Ascending aorta (tissue), 2 donors: ENCODE data around the gene CCDC33. TPM values are rescaled to one million over a fixed set of nuclear protein-coding genes. Genes with fewer than 3 reads are reported as not detected.

Source experiments
- DNase-seq, 2 donors: peaks; one replicate each; pipeline ENCODE4 v3.0.0-alpha.2; 2019; ENCODE audit warnings: low spot score in 2 of 2
- H3K27ac ChIP-seq, 2 donors: fragments of 200-600 bp; sonication (generic); one replicate each; pipeline ENCODE4 v1.5.1; 2016 to 2017; ENCODE audit warnings: mild to moderate bottlenecking in 1 of 2
- H3K27me3 ChIP-seq: fragments of 200-600 bp; sonication (generic); one replicate; pipeline ENCODE4 v1.5.1; 2017
- H3K36me3 ChIP-seq, 2 donors: fragments of 200-600 bp; sonication (generic); one replicate each; pipeline ENCODE4 v1.5.1; 2016
- H3K4me1 ChIP-seq, 2 donors: fragments of 200-600 bp; sonication (generic); one replicate each; pipeline ENCODE4 v1.5.1; 2016 to 2017; ENCODE audit warnings: mild to moderate bottlenecking in 1 of 2
- H3K4me3 ChIP-seq, 2 donors: fragments of 200-600 bp; sonication (generic); one replicate each; pipeline ENCODE4 v1.5.1; 2016 to 2017; ENCODE audit warnings: mild to moderate bottlenecking in 1 of 2
- H3K9me3 ChIP-seq, 2 donors: fragments of 200-600 bp; sonication (generic); one replicate each; pipeline ENCODE4 v1.5.1; 2016
- CTCF ChIP-seq, 3 experiments: fragments of 200-600 bp in 2 of 3; fragments of 450-650 bp in 1 of 3; sonication (generic) in 2 of 3; IDR thresholded peaks; one replicate each; pipeline ENCODE4 v1.5.1; 2016 to 2019; ENCODE audit warnings: antibody characterized with exemption in 3 of 3, mild to moderate bottlenecking in 1 of 3, moderate library complexity in 1 of 3
- intact Hi-C: fragments of 100-400 bp; cut with DNase I; formaldehyde crosslinking; loops from one replicate; pipeline ENCODE4 v1.15.1; 2023
- total RNA-seq: library from RNA; depleted of rRNA; stranded (reverse); fragments of >200 nt; gene quantifications from one replicate; pipeline ENCODE4 v1.1.0, GENCODE V29; 2016

Gene CCDC33
- total RNA-seq, 1 donor from 2014 or later: not detected

- Histone ChIP-seq H3K4me1 (no peaks in the 10 kb centered on the region), H3K9me3 (no peaks in the 10 kb centered on the region), H3K27me3 (no peaks in the 10 kb centered on the region), H3K4me3 (no peak overlapping the region), H3K27ac (no peak overlapping the region), H3K36me3 (no peaks in the 10 kb centered on the region)
- no peak for TF ChIP-seq CTCF (IDR thresholded peaks at IDR 0.05)
- intact Hi-C loops: no loop called here
- no peak for DNase-seq
Observed at GRCh38 chr15:74289671-74290070, 53.5 kb downstream of the CCDC33 start.

- no peak for DNase-seq
Observed at GRCh38 chr15:74290645-74291044, 54.5 kb downstream of the CCDC33 start.

GRCh38 chr15:74291101-74292071 lies 55.3 kb downstream of the CCDC33 start:
- H3K4me3 ChIP-seq: no peak overlapping the region
- no peak for TF ChIP-seq CTCF (IDR thresholded peaks at IDR 0.05)
- DNase-seq: peak in 1 of 2 donors; percentile 82
- H3K27me3 ChIP-seq: no peaks in the 10 kb centered on the region
- H3K9me3 ChIP-seq: no peaks in the 10 kb centered on the region
- intact Hi-C loops: no loop called here
- no peaks in the 10 kb centered on the region for H3K4me1 ChIP-seq
- H3K36me3 ChIP-seq: no peaks in the 10 kb centered on the region
- no peak overlapping the region for H3K27ac ChIP-seq

More at GRCh38 chr15:74290645-74291044, 54.5 kb downstream of the CCDC33 start:
- H3K27ac ChIP-seq: no peak overlapping the region
- no peaks in the 10 kb centered on the region for H3K4me1 ChIP-seq
- no peak overlapping the region for H3K4me3 ChIP-seq
- no peak for TF ChIP-seq CTCF (IDR thresholded peaks at IDR 0.05)
- no peaks in the 10 kb centered on the region for H3K36me3 ChIP-seq
- no peaks in the 10 kb centered on the region for H3K9me3 ChIP-seq
- H3K27me3 ChIP-seq: no peaks in the 10 kb centered on the region
- intact Hi-C loops: no loop called here

DNA sequence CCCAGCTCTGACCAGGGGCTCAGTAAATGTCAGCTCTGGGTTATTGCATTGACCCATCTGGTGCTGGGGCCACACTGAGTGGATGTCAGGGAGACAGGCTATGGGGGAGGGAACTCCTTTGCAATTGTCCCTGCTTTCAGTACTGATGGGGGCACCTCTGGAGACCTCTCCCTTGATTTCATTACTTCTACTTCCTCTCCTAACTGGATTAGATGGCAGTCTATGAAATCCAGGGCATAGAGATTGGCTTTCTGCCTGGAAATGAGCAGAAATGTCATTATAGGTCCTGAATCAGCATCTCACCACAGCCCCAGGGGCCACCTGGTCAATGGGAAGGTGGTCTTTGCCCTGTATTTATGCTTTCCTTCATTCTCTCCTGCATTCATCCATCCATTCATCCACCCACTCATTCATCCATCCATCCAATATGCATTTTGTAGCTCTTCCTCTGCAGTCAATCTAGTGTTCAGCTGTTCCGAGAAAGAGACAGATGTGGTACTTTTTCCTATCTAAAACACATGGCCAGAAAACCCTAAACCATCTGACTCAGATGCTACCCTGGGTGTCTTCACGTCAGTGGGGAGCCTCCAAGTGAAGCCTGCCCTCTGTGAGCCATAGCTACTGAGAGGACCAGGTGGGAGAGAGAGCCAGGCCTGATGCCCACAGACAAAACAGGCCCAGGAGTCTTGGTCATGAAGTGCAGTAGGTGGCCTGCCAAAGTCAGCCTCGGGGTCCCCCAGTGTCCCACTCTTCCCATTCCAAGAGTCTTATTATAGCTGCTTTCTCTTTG lies 57.1 kb downstream of the CCDC33 start:
- TF ChIP-seq CTCF (IDR thresholded peaks at IDR 0.05): no peak
- Histone ChIP-seq H3K27me3 (no peaks in the 10 kb centered on the region), H3K4me3 (no peak overlapping the region), H3K36me3 (no peaks in the 10 kb centered on the region), H3K27ac (no peak overlapping the region), H3K9me3 (no peaks in the 10 kb centered on the region), H3K4me1 (no peaks in the 10 kb centered on the region)
- intact Hi-C loops: no loop called here
- DNase-seq: no peak

DNA sequence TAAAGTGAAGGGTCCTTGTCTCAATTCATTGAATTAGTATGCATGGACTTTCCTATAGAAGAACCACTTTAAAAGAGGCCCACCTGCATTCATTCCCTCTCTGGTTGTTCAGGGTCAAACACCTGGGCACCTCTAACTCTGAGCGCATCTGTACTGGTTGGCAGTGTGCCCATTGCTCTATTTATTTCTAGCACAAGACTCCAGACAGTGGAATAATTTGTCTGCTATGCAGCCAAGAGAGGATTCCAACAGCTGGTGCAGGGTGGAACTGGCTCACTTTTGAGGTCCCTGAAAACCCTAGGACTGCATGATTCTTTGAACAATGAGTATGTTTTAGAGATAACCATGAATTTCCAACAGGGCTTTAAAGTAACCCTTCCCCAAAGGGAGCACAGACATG lies 57.9 kb downstream of the CCDC33 start:
- DNase-seq: no peak
- H3K27ac ChIP-seq: no peak overlapping the region
- no peaks in the 10 kb centered on the region for H3K9me3 ChIP-seq
- H3K36me3 ChIP-seq: no peaks in the 10 kb centered on the region
- intact Hi-C loops: no loop called here
- H3K27me3 ChIP-seq: no peaks in the 10 kb centered on the region
- H3K4me3 ChIP-seq: no peak overlapping the region
- no peaks in the 10 kb centered on the region for H3K4me1 ChIP-seq
- no peak for TF ChIP-seq CTCF (IDR thresholded peaks at IDR 0.05)
